Activated B cell treated with CpG ODN at 0.5 μM for 24 hours (primary cell): ENCODE measurements around the gene CCDC47. TPM values are rescaled to one million over a fixed set of nuclear protein-coding genes. Genes with fewer than 3 reads are reported as not detected.
"Not testable (repeated sequence)": the region's sequence is repeated elsewhere in the genome, so short reads cannot be mapped to it uniquely, and the experiment has no call there.

ENCODE experiments used
- ATAC-seq: fragments of 200-7000 bp; cut with Tn5 transposase; one replicate; pipeline ENCODE4 v1.10.0; 2021; ENCODE audit warnings: low read depth, mild to moderate bottlenecking, moderate library complexity
- CTCF ChIA-PET: fragments of 350-600 bp; sonication (Branson Sonifier 250); formaldehyde crosslinking; loops from one replicate; lab custom pipeline; 2021; ENCODE audit warnings: antibody characterized with exemption; lab: Charles Lee
- POLR2A ChIA-PET: fragments of 350-600 bp; sonication (Branson Sonifier 250); formaldehyde crosslinking; loops from one replicate; lab custom pipeline; 2021; ENCODE audit warnings: antibody characterized with exemption; lab: Charles Lee
- DNase-seq: peaks from one replicate; pipeline ENCODE4 v3.0.0; 2022
- H3K27ac Mint-ChIP-seq: one replicate; pipeline ENCODE4 v1.8.0; 2020; ENCODE audit warnings: mixed read lengths
- H3K27me3 Mint-ChIP-seq: one replicate; pipeline ENCODE4 v1.8.0; 2021; ENCODE audit warnings: mixed read lengths
- H3K36me3 Mint-ChIP-seq: one replicate; pipeline ENCODE4 v1.8.0; 2021; ENCODE audit warnings: low read depth, mixed read lengths
- H3K4me1 Mint-ChIP-seq: one replicate; pipeline ENCODE4 v1.8.0; 2021; ENCODE audit warnings: mixed read lengths
- H3K4me3 Mint-ChIP-seq: one replicate; pipeline ENCODE4 v1.8.0; 2020; ENCODE audit warnings: mild to moderate bottlenecking, mixed read lengths
- H3K9me3 Mint-ChIP-seq: one replicate; pipeline ENCODE4 v1.8.0; 2020; ENCODE audit warnings: mixed read lengths
- CTCF ChIP-seq: fragments of 200-600 bp; IDR thresholded peaks from one replicate; pipeline ENCODE4 v1.8.0; 2022; ENCODE audit warnings: antibody characterized with exemption, mild to moderate bottlenecking
- intact Hi-C: fragments of 100-400 bp; cut with micrococcal nuclease; formaldehyde crosslinking; loops from one replicate; pipeline ENCODE4 v1.15.1; 2024
- total RNA-seq: library from RNA; stranded (reverse); gene quantifications from 2 replicates; pipeline ENCODE4 v1.2.3, GENCODE V29; 2022

Gene CCDC47
- total RNA-seq, 1 donor from 2014 or later: 47.6 TPM

- intact Hi-C loops: no loop called here
- ChIA-PET POLR2A (interaction anchor here (0.6 to 2.7 kb wide), 2 partner anchors 24 to 38 kb away, joined by 3 to 14 read pairs; partner anchors contain the start of genes CCDC47 and DDX42), CTCF (interaction anchor here (0.8 kb wide), 1 partner anchor 30 kb away, joined by 3 read pairs; no protein-coding TSS in a partner anchor)
- Mint-ChIP-seq H3K27me3 (no peaks in the 10 kb centered on the region), H3K4me3 (no peak overlapping the region), H3K4me1 (peaks cover 10% of the 10 kb centered on the region), H3K27ac (no peak overlapping the region), H3K9me3 (no peaks in the 10 kb centered on the region), H3K36me3 (peaks cover 9% of the 10 kb centered on the region)
- no peak for TF ChIP-seq CTCF
- no peak for DNase-seq
- no peak for ATAC-seq
Observed at GRCh38 chr17:63735691-63736090, 37.7 kb downstream of the CCDC47 start.

- ATAC-seq (no peak), DNase-seq (no peak)
- no peak overlapping the region for H3K27ac Mint-ChIP-seq
- H3K4me3 Mint-ChIP-seq: no peak overlapping the region
- ChIA-PET CTCF (interaction anchor here (1.1 kb wide), 1 partner anchor 12 kb away, joined by 7 read pairs; no protein-coding TSS in a partner anchor), POLR2A (interaction anchor here (0.5 to 1.3 kb wide), 3 partner anchors 18 to 81 kb away, joined by 3 read pairs; partner anchors contain the start of gene LIMD2)
- H3K9me3 Mint-ChIP-seq: no peaks in the 10 kb centered on the region
- no peak for TF ChIP-seq CTCF
- H3K27me3 Mint-ChIP-seq: no peaks in the 10 kb centered on the region
- intact Hi-C loops: no loop called here
- peaks cover 43% of the 10 kb centered on the region for H3K36me3 Mint-ChIP-seq
- H3K4me1 Mint-ChIP-seq: no peaks in the 10 kb centered on the region
Observed at GRCh38 chr17:63722403-63722802, 51.0 kb downstream of the CCDC47 start.

GRCh38 chr17:63720194-63720593 lies 53.2 kb downstream of the CCDC47 start:
- H3K4me3 Mint-ChIP-seq, CTCF ChIA-PET, DNase-seq, H3K27me3 Mint-ChIP-seq, H3K9me3 Mint-ChIP-seq, H3K27ac Mint-ChIP-seq, ATAC-seq, H3K4me1 Mint-ChIP-seq: not testable (repeated sequence)
- peaks cover 40% of the 10 kb centered on the region for H3K36me3 Mint-ChIP-seq
- intact Hi-C loops: loop anchor here (1.0 kb wide), 1 partner anchor 11 kb away; no protein-coding TSS in a partner anchor
- POLR2A ChIA-PET: interaction anchor here (0.6 kb wide), 2 partner anchors 11 to 755 kb away, joined by 3 to 6 read pairs; no protein-coding TSS in a partner anchor

GRCh38 chr17:63718988-63719387 lies 54.4 kb downstream of the CCDC47 start:
- no peak overlapping the region for H3K4me3 Mint-ChIP-seq
- no peak for DNase-seq
- ATAC-seq: no peak
- intact Hi-C loops: no loop called here
- peaks cover 43% of the 10 kb centered on the region for H3K36me3 Mint-ChIP-seq
- CTCF ChIA-PET: no interaction called here
- no peaks in the 10 kb centered on the region for H3K27me3 Mint-ChIP-seq
- TF ChIP-seq CTCF: no peak
- no peak overlapping the region for H3K27ac Mint-ChIP-seq
- H3K4me1 Mint-ChIP-seq: no peaks in the 10 kb centered on the region
- no peaks in the 10 kb centered on the region for H3K9me3 Mint-ChIP-seq
- POLR2A ChIA-PET: interaction anchor here (0.6 kb wide), 1 partner anchor 96 kb away, joined by 4 read pairs; no protein-coding TSS in a partner anchor

- H3K27me3 Mint-ChIP-seq: no peaks in the 10 kb centered on the region
- intact Hi-C loops: no loop called here
- H3K27ac Mint-ChIP-seq: no peak overlapping the region
- no peak for TF ChIP-seq CTCF
- no peak for DNase-seq
- ATAC-seq: no peak
- H3K4me1 Mint-ChIP-seq: no peaks in the 10 kb centered on the region
- ChIA-PET CTCF (no interaction called here), POLR2A (no interaction called here)
- no peaks in the 10 kb centered on the region for H3K9me3 Mint-ChIP-seq
- H3K36me3 Mint-ChIP-seq: peaks cover 49% of the 10 kb centered on the region
- no peak overlapping the region for H3K4me3 Mint-ChIP-seq
Observed at GRCh38 chr17:63716426-63716825, 57.0 kb downstream of the CCDC47 start.
